ENCODE data around the gene MRPL49. TPM values are rescaled to one million over a fixed set of nuclear protein-coding genes. Genes with fewer than 3 reads are reported as not detected.

MRPL49 gene
- total and polyA plus RNA-seq, 9 of the 15 experiments (the other 6 are each of a cell fraction or from before 2014, with no cell fraction given), result 74.3 to 132 (median 91.2) TPM

DNA sequence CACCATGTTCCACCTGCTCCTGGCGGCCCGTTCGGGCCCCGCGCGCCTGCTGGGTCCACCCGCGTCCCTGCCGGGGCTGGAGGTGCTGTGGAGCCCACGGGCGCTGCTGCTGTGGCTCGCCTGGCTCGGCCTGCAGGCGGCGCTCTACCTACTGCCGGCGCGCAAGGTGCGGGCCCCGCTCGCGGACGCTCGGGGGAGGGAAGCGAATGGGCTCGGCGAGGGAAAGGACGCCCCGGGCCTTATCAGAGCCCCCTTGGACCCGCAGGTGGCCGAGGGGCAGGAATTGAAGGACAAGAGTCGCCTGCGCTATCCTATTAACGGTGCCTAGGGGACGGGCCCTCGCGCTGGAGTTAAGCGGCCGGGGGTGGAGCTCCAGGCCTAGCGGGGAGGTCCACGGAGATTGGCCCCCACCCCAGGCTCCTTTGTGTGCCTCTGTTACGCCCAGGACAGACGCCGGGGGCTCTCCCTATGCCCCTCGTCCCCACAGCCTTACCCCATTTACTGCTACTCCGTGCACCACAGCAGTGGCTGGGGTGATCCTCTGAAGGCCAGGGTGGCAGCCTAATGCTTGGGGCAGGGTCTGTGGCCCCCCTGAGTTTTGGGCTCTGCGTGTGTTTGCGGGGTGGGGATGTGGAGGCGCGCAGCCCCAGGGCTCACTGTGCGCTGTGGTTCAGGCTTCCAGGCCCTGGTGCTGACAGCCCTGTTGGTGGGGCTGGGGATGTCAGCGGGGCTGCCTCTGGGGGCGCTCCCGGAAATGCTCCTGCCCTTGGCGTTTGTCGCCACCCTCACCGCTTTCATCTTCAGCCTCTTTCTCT lies 9.4 kb upstream of the MRPL49 start (continued):
- TF ChIP-seq EP300 (IDR thresholded peaks at IDR 0.05; ENCODE audit: low read length), result no peak
- peak; percentile 58; the same call in 1 of the 2 replicates for TF ChIP-seq PHF8 (IDR thresholded peaks at IDR 0.05; ENCODE audit: borderline replicate concordance, low read length)
- TF ChIP-seq KLF10 (CRISPR knock-in tag; IDR thresholded peaks at IDR 0.05), result no peak
- TF ChIP-seq, protein P1, sequence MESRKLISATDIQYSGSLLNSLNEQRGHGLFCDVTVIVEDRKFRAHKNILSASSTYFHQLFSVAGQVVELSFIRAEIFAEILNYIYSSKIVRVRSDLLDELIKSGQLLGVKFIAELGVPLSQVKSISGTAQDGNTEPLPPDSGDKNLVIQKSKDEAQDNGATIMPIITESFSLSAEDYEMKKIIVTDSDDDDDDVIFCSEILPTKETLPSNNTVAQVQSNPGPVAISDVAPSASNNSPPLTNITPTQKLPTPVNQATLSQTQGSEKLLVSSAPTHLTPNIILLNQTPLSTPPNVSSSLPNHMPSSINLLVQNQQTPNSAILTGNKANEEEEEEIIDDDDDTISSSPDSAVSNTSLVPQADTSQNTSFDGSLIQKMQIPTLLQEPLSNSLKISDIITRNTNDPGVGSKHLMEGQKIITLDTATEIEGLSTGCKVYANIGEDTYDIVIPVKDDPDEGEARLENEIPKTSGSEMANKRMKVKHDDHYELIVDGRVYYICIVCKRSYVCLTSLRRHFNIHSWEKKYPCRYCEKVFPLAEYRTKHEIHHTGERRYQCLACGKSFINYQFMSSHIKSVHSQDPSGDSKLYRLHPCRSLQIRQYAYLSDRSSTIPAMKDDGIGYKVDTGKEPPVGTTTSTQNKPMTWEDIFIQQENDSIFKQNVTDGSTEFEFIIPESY (CRISPR knock-in tag; IDR thresholded peaks at IDR 0.05), result peak; percentile 43; the same call in 1 of the 2 replicates
- no peak for TF ChIP-seq TFAM (CRISPR knock-in tag; conservative IDR thresholded peaks at IDR 0.05)
- no peak for TF ChIP-seq DNMT1 (IDR thresholded peaks at IDR 0.05)
- TF ChIP-seq GABPA (tag; conservative IDR thresholded peaks at IDR 0.05; ENCODE audit: low read depth), result peak; percentile 27; the same call in 1 of the 2 replicates
- TF ChIP-seq, protein P2, sequence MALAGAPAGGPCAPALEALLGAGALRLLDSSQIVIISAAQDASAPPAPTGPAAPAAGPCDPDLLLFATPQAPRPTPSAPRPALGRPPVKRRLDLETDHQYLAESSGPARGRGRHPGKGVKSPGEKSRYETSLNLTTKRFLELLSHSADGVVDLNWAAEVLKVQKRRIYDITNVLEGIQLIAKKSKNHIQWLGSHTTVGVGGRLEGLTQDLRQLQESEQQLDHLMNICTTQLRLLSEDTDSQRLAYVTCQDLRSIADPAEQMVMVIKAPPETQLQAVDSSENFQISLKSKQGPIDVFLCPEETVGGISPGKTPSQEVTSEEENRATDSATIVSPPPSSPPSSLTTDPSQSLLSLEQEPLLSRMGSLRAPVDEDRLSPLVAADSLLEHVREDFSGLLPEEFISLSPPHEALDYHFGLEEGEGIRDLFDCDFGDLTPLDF (CRISPR knock-in tag; IDR thresholded peaks at IDR 0.05), result peak; percentile 67
- no peak for TF ChIP-seq ZNF124 (CRISPR knock-in tag; IDR thresholded peaks at IDR 0.05)
- peak; percentile 17 for TF ChIP-seq MEIS2 (IDR thresholded peaks at IDR 0.05; ENCODE audit: partially characterized antibody)
- no peak for TF ChIP-seq ZNF3 (CRISPR knock-in tag; IDR thresholded peaks at IDR 0.05)
- TF ChIP-seq ZKSCAN3 (CRISPR knock-in tag; IDR thresholded peaks at IDR 0.05), result no peak
- TF ChIP-seq ETS2 (tag; IDR thresholded peaks at IDR 0.05; ENCODE audit: borderline replicate concordance, poor library complexity, severe bottlenecking), result no peak
- no peak for TF ChIP-seq ZNF583 (CRISPR knock-in tag; IDR thresholded peaks at IDR 0.05)
- TF ChIP-seq, protein P3, sequence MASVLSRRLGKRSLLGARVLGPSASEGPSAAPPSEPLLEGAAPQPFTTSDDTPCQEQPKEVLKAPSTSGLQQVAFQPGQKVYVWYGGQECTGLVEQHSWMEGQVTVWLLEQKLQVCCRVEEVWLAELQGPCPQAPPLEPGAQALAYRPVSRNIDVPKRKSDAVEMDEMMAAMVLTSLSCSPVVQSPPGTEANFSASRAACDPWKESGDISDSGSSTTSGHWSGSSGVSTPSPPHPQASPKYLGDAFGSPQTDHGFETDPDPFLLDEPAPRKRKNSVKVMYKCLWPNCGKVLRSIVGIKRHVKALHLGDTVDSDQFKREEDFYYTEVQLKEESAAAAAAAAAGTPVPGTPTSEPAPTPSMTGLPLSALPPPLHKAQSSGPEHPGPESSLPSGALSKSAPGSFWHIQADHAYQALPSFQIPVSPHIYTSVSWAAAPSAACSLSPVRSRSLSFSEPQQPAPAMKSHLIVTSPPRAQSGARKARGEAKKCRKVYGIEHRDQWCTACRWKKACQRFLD (CRISPR knock-in tag; IDR thresholded peaks at IDR 0.05), result no peak
- TF ChIP-seq, protein P4, sequence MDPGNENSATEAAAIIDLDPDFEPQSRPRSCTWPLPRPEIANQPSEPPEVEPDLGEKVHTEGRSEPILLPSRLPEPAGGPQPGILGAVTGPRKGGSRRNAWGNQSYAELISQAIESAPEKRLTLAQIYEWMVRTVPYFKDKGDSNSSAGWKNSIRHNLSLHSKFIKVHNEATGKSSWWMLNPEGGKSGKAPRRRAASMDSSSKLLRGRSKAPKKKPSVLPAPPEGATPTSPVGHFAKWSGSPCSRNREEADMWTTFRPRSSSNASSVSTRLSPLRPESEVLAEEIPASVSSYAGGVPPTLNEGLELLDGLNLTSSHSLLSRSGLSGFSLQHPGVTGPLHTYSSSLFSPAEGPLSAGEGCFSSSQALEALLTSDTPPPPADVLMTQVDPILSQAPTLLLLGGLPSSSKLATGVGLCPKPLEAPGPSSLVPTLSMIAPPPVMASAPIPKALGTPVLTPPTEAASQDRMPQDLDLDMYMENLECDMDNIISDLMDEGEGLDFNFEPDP (CRISPR knock-in tag; IDR thresholded peaks at IDR 0.05), result no peak
- no peak for TF ChIP-seq ZNF584 (CRISPR knock-in tag; IDR thresholded peaks at IDR 0.05; ENCODE audit: low read depth)
- TF ChIP-seq FOS (IDR thresholded peaks at IDR 0.05; ENCODE audit: extremely low read depth, insufficient read length), result no peak
- no peak for TF ChIP-seq SRSF9 (IDR thresholded peaks at IDR 0.05; ENCODE audit: borderline replicate concordance, low read depth, low read length)
- no peak for TF ChIP-seq SRSF7 (optimal IDR thresholded peaks at IDR 0.05; ENCODE audit: low read depth, low read length)
- no peak for TF ChIP-seq ZNF311 (CRISPR knock-in tag; IDR thresholded peaks at IDR 0.05)
- no peak for TF ChIP-seq FOXK2 (conservative IDR thresholded peaks at IDR 0.05 in 1 of 2, IDR thresholded peaks at IDR 0.05 in 1 of 2; ENCODE audit: low read depth in 2 of 2)
- TF ChIP-seq ZNF431 (CRISPR knock-in tag; IDR thresholded peaks at IDR 0.05), result no peak
